DND-41 (cell line): Measurements from ENCODE around the gene NID2.

Source experiments
- EZH2 ChIP-seq: IDR thresholded peaks from 3 replicates; pipeline ENCODE4 v1.6.1; 2012; ENCODE audit warnings: borderline replicate concordance, low read depth, mild to moderate bottlenecking, moderate library complexity, low read length, inconsistent platforms; ENCODE audit not compliant: severe bottlenecking
- TF ChIP-seq, protein P1 (sequence below): IDR thresholded peaks from 2 replicates; pipeline ENCODE4 v1.5.1; 2012; ENCODE audit warnings: borderline replicate concordance, low read length, moderate library complexity, mild to moderate bottlenecking; ENCODE audit not compliant: poor library complexity, severe bottlenecking; ENCODE audit errors: extremely low read depth

DNA sequence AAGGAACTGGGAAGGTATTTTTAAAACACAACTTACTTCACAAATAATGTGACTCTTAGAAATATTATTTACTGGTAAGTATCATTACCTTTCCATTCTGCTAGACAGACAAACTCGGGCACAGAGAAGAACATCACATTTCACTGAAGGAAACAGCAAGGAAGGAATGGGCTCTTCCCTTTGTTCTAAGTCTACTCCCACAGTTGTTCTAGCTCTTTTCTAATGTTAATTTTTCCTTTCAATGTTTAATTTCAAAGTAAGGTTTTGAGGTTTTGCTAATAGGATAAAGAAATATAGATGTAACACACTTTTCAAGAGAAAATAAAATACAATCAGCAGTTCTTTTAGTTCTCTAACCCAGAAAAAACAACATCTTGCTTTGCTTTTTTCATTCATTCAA is 7.0 kb downstream of the NID2 start:
- TF ChIP-seq, protein P1, sequence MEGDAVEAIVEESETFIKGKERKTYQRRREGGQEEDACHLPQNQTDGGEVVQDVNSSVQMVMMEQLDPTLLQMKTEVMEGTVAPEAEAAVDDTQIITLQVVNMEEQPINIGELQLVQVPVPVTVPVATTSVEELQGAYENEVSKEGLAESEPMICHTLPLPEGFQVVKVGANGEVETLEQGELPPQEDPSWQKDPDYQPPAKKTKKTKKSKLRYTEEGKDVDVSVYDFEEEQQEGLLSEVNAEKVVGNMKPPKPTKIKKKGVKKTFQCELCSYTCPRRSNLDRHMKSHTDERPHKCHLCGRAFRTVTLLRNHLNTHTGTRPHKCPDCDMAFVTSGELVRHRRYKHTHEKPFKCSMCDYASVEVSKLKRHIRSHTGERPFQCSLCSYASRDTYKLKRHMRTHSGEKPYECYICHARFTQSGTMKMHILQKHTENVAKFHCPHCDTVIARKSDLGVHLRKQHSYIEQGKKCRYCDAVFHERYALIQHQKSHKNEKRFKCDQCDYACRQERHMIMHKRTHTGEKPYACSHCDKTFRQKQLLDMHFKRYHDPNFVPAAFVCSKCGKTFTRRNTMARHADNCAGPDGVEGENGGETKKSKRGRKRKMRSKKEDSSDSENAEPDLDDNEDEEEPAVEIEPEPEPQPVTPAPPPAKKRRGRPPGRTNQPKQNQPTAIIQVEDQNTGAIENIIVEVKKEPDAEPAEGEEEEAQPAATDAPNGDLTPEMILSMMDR, result no peak
- TF ChIP-seq EZH2, result no peak
